HCT116 (cell line): ENCODE data around the gene HS6ST3. TPM values are rescaled to one million over a fixed set of nuclear protein-coding genes. Genes with fewer than 3 reads are reported as not detected.

ENCODE experiments used
- ATAC-seq: fragments of 200-7000 bp; cut with Tn5 transposase; 2 replicates; pipeline ENCODE4 v1.9.1; 2020; ENCODE audit warnings: mild to moderate bottlenecking, moderate library complexity
- BruUV-seq: library from RNA; stranded (reverse); fragments of 400-500 nt; replicated peaks from 2 replicates; lab custom pipeline; 2021; lab: Mats Ljungman, UMichigan
- CTCF ChIA-PET: fragments of 300-600 bp; sonication (Branson Sonifier 250); formaldehyde crosslinking; loops from one replicate; lab custom pipeline; 2021; ENCODE audit warnings: antibody characterized with exemption; lab: Charles Lee
- POLR2A ChIA-PET: fragments of 300-600, 350-600 bp; sonication (Branson Sonifier 250); formaldehyde crosslinking; loops from one replicate; lab custom pipeline; 2021; ENCODE audit warnings: antibody characterized with exemption; lab: Charles Lee
- RAD21 ChIA-PET, 2 experiments: fragments of 300-600 bp; sonication (Branson Sonifier 250); formaldehyde crosslinking; loops; one replicate each; lab custom pipeline; 2023; ENCODE audit warnings: low total read pairs in 2 of 2; ENCODE audit not compliant: uncharacterized antibody in 2 of 2, unreplicated experiment in 2 of 2, low non-redundant PET in 1 of 2; lab: Charles Lee
- DNase-seq: peaks from one replicate; pipeline ENCODE4 v3.0.0-alpha.2; 2010; ENCODE audit warnings: low read depth, low spot score
- H2AFZ ChIP-seq: fragments of 200-600 bp; shearing (Covaris generic), sonication (generic); 2 replicates; pipeline ENCODE4 v1.6.1; 2017; ENCODE audit warnings: low read depth, mixed run types, mixed read lengths, antibody characterized with exemption, low read length; ENCODE audit not compliant: poor library complexity, severe bottlenecking
- H3K27ac ChIP-seq: 2 replicates; pipeline ENCODE4 v1.5.1; 2012; ENCODE audit warnings: low read depth, low read length
- H3K27me3 ChIP-seq: fragments of 200-600 bp; sonication (generic); 2 replicates; pipeline ENCODE4 v1.6.1; 2016; ENCODE audit warnings: mixed run types, low read length, mixed read lengths; ENCODE audit not compliant: insufficient read depth
- H3K36me3 ChIP-seq, 2 experiments: fragments of 200-500 bp in 1 of 2; fragments of 200-600 bp in 1 of 2; sonication (Bioruptor generic) in 1 of 2; sonication (generic) in 1 of 2; 2 replicates each; pipeline versions ENCODE4 v1.5.1 to v1.6.1; 2014 to 2016; ENCODE audit warnings: low read length in 2 of 2, inconsistent platforms in 1 of 2, mixed read lengths in 1 of 2, mixed run types in 1 of 2; ENCODE audit not compliant: insufficient read depth in 2 of 2, control insufficient read depth in 1 of 2
- H3K4me1 ChIP-seq, 2 experiments: fragments of 200-600 bp in 1 of 2; sonication (generic) in 1 of 2; 2 replicates each; pipeline versions ENCODE4 v1.5.1 to v1.6.1; 2012 to 2017; ENCODE audit warnings: low read length in 2 of 2, inconsistent platforms in 1 of 2, mild to moderate bottlenecking in 1 of 2, mixed read lengths in 1 of 2, mixed run types in 1 of 2, moderate library complexity in 1 of 2; ENCODE audit not compliant: insufficient read depth in 2 of 2, control insufficient read depth in 1 of 2
- H3K4me2 ChIP-seq: fragments of 200-600 bp; sonication (generic); 2 replicates; pipeline ENCODE4 v1.6.1; 2017; ENCODE audit warnings: mixed run types, low read length, mixed read lengths
- H3K4me3 ChIP-seq, 2 experiments: fragments of 200-600 bp in 1 of 2; sonication (generic) in 1 of 2; replicated peaks in 1 of 2; 2 replicates each; pipeline ENCODE4 v1.5.1; 2011 to 2016; ENCODE audit warnings: low read length in 2 of 2, control low read depth in 1 of 2, low read depth in 1 of 2, mild to moderate bottlenecking in 1 of 2, mixed read lengths in 1 of 2, mixed run types in 1 of 2
- H3K79me2 ChIP-seq: fragments of 200-600 bp; sonication (generic); 2 replicates; pipeline ENCODE4 v1.6.1; 2017; ENCODE audit warnings: mild to moderate bottlenecking, mixed run types, low read length, moderate library complexity, mixed read lengths; ENCODE audit not compliant: insufficient read depth
- H3K9ac ChIP-seq: fragments of 200-600 bp; sonication (generic); 2 replicates; pipeline ENCODE4 v1.6.1; 2016; ENCODE audit warnings: low read length, mixed read lengths
- H3K9me2 ChIP-seq: fragments of 200-600 bp; sonication (generic), shearing (Covaris generic); 2 replicates; pipeline ENCODE4 v1.6.1; 2017; ENCODE audit warnings: mixed run types, mild to moderate bottlenecking, moderate library complexity; ENCODE audit not compliant: insufficient read depth
- H3K9me3 ChIP-seq, 2 experiments: fragments of 200-500 bp in 1 of 2; fragments of 200-600 bp in 1 of 2; sonication (Bioruptor generic) in 1 of 2; sonication (generic) in 1 of 2; 2 replicates each; pipeline ENCODE4 v1.6.1; 2014 to 2017; ENCODE audit warnings: low read length in 2 of 2, mixed read lengths in 2 of 2, inconsistent platforms in 1 of 2, low read depth in 1 of 2, mild to moderate bottlenecking in 1 of 2, mixed run types in 1 of 2, moderate library complexity in 1 of 2; ENCODE audit not compliant: control insufficient read depth in 1 of 2, insufficient read depth in 1 of 2
- H4K20me1 ChIP-seq: fragments of 200-600 bp; sonication (generic), shearing (Covaris generic); 2 replicates; pipeline ENCODE4 v1.6.1; 2017; ENCODE audit warnings: mixed run types, mild to moderate bottlenecking, moderate library complexity; ENCODE audit not compliant: insufficient read depth
- CBX3 ChIP-seq: IDR thresholded peaks from 2 replicates; pipeline ENCODE4 v1.6.1; 2012; ENCODE audit warnings: low read depth
- CEBPB ChIP-seq: IDR thresholded peaks from 2 replicates; pipeline ENCODE4 v1.6.1; 2012; ENCODE audit warnings: low read depth
- CTCF ChIP-seq, 3 experiments: fragments of 200-600 bp in 1 of 3; sonication (generic) in 1 of 3; IDR thresholded peaks in 2 of 3; conservative IDR thresholded peaks in 1 of 3; 2 replicates each; pipeline ENCODE4 v1.5.1; 2012 to 2017; ENCODE audit warnings: low read depth in 2 of 3, low read length in 2 of 3, antibody characterized with exemption in 1 of 3, borderline replicate concordance in 1 of 3, control low read depth in 1 of 3, mild to moderate bottlenecking in 1 of 3, mixed read lengths in 1 of 3, mixed run types in 1 of 3, moderate library complexity in 1 of 3; ENCODE audit not compliant: insufficient read depth in 1 of 3
- RAD21 ChIP-seq: IDR thresholded peaks from 2 replicates; pipeline ENCODE4 v1.6.1; 2012; ENCODE audit warnings: low read depth, mild to moderate bottlenecking
- REST ChIP-seq: IDR thresholded peaks from 2 replicates; pipeline ENCODE4 v1.6.1; 2012; ENCODE audit warnings: low read depth
- SIN3A ChIP-seq: IDR thresholded peaks from 2 replicates; pipeline ENCODE4 v1.6.1; 2012; ENCODE audit warnings: low read depth
- SRF ChIP-seq: IDR thresholded peaks from 2 replicates; pipeline ENCODE4 v1.6.1; 2012; ENCODE audit warnings: low read depth
- TCF7L2 ChIP-seq: IDR thresholded peaks from 2 replicates; pipeline ENCODE4 v1.7.0; 2011; ENCODE audit warnings: borderline replicate concordance, inconsistent platforms; ENCODE audit not compliant: insufficient read depth, insufficient read length; ENCODE audit errors: extremely low read depth
- ZNF274 ChIP-seq: fragments of 200-500 bp; sonication (Bioruptor generic); IDR thresholded peaks from 2 replicates; pipeline ENCODE4 v1.6.1; 2014; ENCODE audit warnings: mild to moderate bottlenecking, low read depth, low read length, inconsistent platforms
- intact Hi-C: fragments of 100-400 bp; cut with micrococcal nuclease; formaldehyde crosslinking; loops from 2 replicates; pipeline ENCODE4 v1.10.0; 2022
- total RNA-seq: library from RNA; stranded (reverse); gene quantifications from one replicate; pipeline ENCODE4 v1.2.1, GENCODE V29; 2021; ENCODE audit not compliant: unreplicated experiment

Gene HS6ST3
- total RNA-seq, 1 experiment from 2014 or later = 0.10 TPM

- no peak overlapping the region for H2AFZ ChIP-seq
- H3K27ac ChIP-seq = no peak overlapping the region
- no peaks in the 10 kb centered on the region for H3K27me3 ChIP-seq
- ATAC-seq (no peak), DNase-seq (no peak)
- no peak overlapping the region for H3K9ac ChIP-seq
- peaks cover 99% of the 10 kb centered on the region for H3K79me2 ChIP-seq
- BruUV-seq = no TSS peak
- H3K36me3 ChIP-seq = no peaks in the 10 kb centered on the region
- no peaks in the 10 kb centered on the region for H3K9me2 ChIP-seq
- TF ChIP-seq CBX3 (no peak), SIN3A (no peak), CEBPB (no peak), CTCF (IDR thresholded peaks at IDR 0.05 in 2 of 3, conservative IDR thresholded peaks at IDR 0.05 in 1 of 3; ENCODE audit: borderline replicate concordance in 1 of 3, insufficient read depth in 1 of 3, low read depth in 2 of 3, low read length in 2 of 3) (no peak), TCF7L2 (no peak), ZNF274 (no peak), REST (no peak), SRF (no peak), RAD21 (no peak)
- H4K20me1 ChIP-seq = no peaks in the 10 kb centered on the region
- intact Hi-C loops = no loop called here
- no peak overlapping the region for H3K4me3 ChIP-seq
- no peaks in the 10 kb centered on the region for H3K4me1 ChIP-seq
- no peak overlapping the region for H3K4me2 ChIP-seq
- RAD21 ChIA-PET = no interaction called here
- H3K9me3 ChIP-seq = peaks cover 0 to 4% of the 10 kb centered on the region in 2 experiments; a peak in 1 of 4 replicates
- POLR2A ChIA-PET = interaction anchor here (0.6 kb wide), 1 partner anchor 12 kb away, joined by 3 read pairs; the partner anchor contains the start of gene UGGT2
- CTCF ChIA-PET = no interaction called here
Measured at GRCh38 chr13:96041326-96042110, 48.4 kb upstream of the HS6ST3 start.
